ENCODE data around the gene ZCCHC7.
"Not testable (repeated sequence)": the region's sequence is repeated elsewhere in the genome, so short reads cannot be mapped to it uniquely, and the experiment has no call there.

Gene ZCCHC7

DNA sequence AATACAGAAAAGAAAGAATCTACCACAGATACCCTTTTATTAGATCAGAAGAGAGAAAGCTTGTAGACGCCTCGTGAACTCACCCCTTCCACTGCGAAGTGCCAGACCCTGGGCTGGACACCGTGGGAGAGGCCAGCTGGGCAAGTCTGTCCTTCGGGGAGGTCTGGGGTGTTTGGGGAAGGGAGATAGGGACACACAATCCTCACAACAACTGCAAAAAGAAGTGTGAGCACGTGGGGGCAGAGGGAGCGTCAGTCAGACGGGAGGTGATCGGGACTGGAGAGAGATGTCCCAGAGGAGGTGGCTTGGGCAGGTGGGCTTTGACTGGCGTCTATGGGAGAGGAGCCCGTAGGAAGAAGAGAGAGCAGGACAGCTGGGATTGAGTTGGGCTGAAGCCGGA lies 274.9 kb downstream of the ZCCHC7 start:
- no peak for DNase-seq (ENCODE audit: low read depth in 1 of 2, low spot score in 1 of 2)
- no peak for TF ChIP-seq POLR2AphosphoS5 (IDR thresholded peaks at IDR 0.05; ENCODE audit: low read depth)
- H3K4me3 ChIP-seq (replicated peaks; ENCODE audit: insufficient read depth, low read length) = no peak overlapping the region

DNA sequence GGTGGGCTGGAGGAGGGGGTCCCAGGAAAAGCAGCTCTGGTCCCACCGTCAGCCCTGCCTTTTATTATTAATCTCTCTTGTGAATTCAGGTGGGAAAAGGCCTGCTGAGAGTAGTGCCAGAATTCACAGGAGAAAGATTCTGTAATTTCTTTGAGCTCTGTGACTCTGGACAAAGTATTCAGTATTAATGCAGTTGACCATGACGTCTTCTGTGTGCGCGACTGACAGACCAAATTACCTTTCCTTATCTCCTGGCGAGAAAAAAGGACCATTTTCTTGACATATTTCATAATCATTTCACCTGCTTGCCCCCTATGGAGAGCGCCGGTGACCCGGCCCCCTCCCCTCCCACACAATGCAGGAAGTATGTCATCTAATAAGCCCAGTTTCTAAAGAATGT lies 275.3 kb downstream of the ZCCHC7 start:
- TF ChIP-seq SPI1 (IDR thresholded peaks at IDR 0.05; ENCODE audit: borderline replicate concordance, low read depth) (no peak), GABPA (IDR thresholded peaks at IDR 0.05; ENCODE audit: low read depth) (no peak), POLR2AphosphoS5 (IDR thresholded peaks at IDR 0.05; ENCODE audit: low read depth) (no peak)
- TF ChIP-seq, protein P1, sequence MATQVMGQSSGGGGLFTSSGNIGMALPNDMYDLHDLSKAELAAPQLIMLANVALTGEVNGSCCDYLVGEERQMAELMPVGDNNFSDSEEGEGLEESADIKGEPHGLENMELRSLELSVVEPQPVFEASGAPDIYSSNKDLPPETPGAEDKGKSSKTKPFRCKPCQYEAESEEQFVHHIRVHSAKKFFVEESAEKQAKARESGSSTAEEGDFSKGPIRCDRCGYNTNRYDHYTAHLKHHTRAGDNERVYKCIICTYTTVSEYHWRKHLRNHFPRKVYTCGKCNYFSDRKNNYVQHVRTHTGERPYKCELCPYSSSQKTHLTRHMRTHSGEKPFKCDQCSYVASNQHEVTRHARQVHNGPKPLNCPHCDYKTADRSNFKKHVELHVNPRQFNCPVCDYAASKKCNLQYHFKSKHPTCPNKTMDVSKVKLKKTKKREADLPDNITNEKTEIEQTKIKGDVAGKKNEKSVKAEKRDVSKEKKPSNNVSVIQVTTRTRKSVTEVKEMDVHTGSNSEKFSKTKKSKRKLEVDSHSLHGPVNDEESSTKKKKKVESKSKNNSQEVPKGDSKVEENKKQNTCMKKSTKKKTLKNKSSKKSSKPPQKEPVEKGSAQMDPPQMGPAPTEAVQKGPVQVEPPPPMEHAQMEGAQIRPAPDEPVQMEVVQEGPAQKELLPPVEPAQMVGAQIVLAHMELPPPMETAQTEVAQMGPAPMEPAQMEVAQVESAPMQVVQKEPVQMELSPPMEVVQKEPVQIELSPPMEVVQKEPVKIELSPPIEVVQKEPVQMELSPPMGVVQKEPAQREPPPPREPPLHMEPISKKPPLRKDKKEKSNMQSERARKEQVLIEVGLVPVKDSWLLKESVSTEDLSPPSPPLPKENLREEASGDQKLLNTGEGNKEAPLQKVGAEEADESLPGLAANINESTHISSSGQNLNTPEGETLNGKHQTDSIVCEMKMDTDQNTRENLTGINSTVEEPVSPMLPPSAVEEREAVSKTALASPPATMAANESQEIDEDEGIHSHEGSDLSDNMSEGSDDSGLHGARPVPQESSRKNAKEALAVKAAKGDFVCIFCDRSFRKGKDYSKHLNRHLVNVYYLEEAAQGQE (IDR thresholded peaks at IDR 0.05; ENCODE audit: insufficient replicate concordance, low read depth) = no peak
- TF ChIP-seq, protein P2, sequence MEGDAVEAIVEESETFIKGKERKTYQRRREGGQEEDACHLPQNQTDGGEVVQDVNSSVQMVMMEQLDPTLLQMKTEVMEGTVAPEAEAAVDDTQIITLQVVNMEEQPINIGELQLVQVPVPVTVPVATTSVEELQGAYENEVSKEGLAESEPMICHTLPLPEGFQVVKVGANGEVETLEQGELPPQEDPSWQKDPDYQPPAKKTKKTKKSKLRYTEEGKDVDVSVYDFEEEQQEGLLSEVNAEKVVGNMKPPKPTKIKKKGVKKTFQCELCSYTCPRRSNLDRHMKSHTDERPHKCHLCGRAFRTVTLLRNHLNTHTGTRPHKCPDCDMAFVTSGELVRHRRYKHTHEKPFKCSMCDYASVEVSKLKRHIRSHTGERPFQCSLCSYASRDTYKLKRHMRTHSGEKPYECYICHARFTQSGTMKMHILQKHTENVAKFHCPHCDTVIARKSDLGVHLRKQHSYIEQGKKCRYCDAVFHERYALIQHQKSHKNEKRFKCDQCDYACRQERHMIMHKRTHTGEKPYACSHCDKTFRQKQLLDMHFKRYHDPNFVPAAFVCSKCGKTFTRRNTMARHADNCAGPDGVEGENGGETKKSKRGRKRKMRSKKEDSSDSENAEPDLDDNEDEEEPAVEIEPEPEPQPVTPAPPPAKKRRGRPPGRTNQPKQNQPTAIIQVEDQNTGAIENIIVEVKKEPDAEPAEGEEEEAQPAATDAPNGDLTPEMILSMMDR (IDR thresholded peaks at IDR 0.05; ENCODE audit: insufficient read depth, low read length) = no peak
- H3K4me3 ChIP-seq (replicated peaks; ENCODE audit: insufficient read depth, low read length) = no peak overlapping the region
- H3K27ac ChIP-seq (replicated peaks) = no peak overlapping the region
- no peak for DNase-seq (ENCODE audit: low read depth in 1 of 2, low spot score in 1 of 2)
- H3K27me3 ChIP-seq (ENCODE audit: insufficient read depth, poor library complexity, severe bottlenecking) = no peaks in the 10 kb centered on the region

More for the DNA sequence above, 274.9 kb downstream of the ZCCHC7 start:
- Histone ChIP-seq H3K27ac (replicated peaks) (no peak overlapping the region), H3K27me3 (ENCODE audit: insufficient read depth, poor library complexity, severe bottlenecking) (no peaks in the 10 kb centered on the region)

DNA sequence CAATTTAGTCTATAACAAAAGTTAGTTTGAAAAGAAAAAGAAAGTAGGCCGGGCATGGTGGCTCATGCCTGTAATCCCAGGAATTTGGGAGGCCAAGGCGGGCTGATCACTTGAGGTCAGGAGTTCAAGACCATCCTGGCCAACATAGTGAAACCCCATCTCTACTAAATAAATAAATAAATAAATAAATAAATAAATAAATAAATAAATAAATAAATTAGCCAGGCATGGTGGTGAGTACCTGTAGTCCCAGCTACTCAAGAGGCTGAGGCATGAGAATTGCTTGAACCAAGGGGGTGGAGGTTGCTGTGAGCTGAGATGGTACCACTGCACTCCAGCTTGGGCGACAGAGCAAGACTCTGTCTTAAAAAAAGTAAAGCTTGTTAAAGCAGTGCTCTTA lies 277.6 kb downstream of the ZCCHC7 start:
- DNase-seq (ENCODE audit: low read depth in 1 of 2, low spot score in 1 of 2); H3K4me3 ChIP-seq (replicated peaks; ENCODE audit: insufficient read depth, low read length); H3K27me3 ChIP-seq (ENCODE audit: insufficient read depth, poor library complexity, severe bottlenecking); H3K27ac ChIP-seq (replicated peaks): not testable (repeated sequence)

DNA sequence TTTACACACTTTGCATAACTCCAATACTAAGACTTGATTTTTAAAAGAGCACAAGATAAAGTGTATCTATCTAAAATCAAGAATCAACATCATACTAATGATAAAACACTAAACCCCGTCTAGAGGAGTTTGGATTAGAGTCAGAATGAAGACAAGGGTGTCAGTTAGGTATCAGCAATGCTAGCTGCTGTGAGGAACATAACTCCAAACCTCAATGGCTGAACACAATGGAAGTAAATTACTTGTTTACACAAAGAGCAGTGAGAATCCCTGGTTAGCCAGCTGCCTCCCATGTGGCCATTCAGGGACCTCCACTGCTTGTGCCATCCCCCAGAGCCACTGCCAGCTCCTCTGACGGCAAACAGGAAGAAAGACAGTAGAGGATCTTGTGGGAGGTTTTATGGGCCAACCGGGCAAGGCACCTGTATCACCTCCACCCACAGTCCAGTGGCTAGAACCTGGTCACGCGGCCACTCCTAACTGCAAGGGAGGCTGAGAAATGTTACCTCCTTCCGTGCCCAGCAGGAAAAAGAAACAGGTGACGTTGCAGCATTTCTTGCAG lies 278.2 kb downstream of the ZCCHC7 start:
- H3K4me3 ChIP-seq (replicated peaks; ENCODE audit: insufficient read depth, low read length) = no peak overlapping the region

More for the DNA sequence above, 278.2 kb downstream of the ZCCHC7 start:
- DNase-seq (ENCODE audit: low read depth in 1 of 2, low spot score in 1 of 2) = no peak
- Histone ChIP-seq H3K27me3 (ENCODE audit: insufficient read depth, poor library complexity, severe bottlenecking) (no peaks in the 10 kb centered on the region), H3K27ac (replicated peaks) (no peak overlapping the region)
- TF ChIP-seq, protein P1 (IDR thresholded peaks at IDR 0.05; ENCODE audit: insufficient replicate concordance, low read depth) = no peak
- TF ChIP-seq, protein P2 (IDR thresholded peaks at IDR 0.05; ENCODE audit: insufficient read depth, low read length) = no peak
- TF ChIP-seq POLR2AphosphoS5 (IDR thresholded peaks at IDR 0.05; ENCODE audit: low read depth) (no peak), SPI1 (IDR thresholded peaks at IDR 0.05; ENCODE audit: borderline replicate concordance, low read depth) (no peak), GABPA (IDR thresholded peaks at IDR 0.05; ENCODE audit: low read depth) (no peak)

Data from HL-60 (cell line).